HepG2 (cell line): ENCODE data around the gene NAGA. TPM values are rescaled to one million over a fixed set of nuclear protein-coding genes. Genes with fewer than 3 reads are reported as not detected.

Experiments used
- ATF7-NPFF ChIP-seq: sonication (generic); formaldehyde crosslinking; IDR thresholded peaks from 2 replicates; pipeline ENCODE4 v1.8.1; 2023; ENCODE audit warnings: mild to moderate bottlenecking, low read depth, missing genetic modification reagents, moderate library complexity
- EP300 ChIP-seq, 3 experiments: sonication (generic) in 1 of 3; formaldehyde crosslinking in 1 of 3; IDR thresholded peaks; 2 replicates each; pipeline versions ENCODE4 v1.5.1 to v1.6.1; 2011 to 2020; ENCODE audit warnings: low read depth in 2 of 3, low read length in 2 of 3, borderline replicate concordance in 1 of 3, improper control_type of control experiment in 1 of 3, mild to moderate bottlenecking in 1 of 3, missing genetic modification reagents in 1 of 3, moderate library complexity in 1 of 3
- FOXO1 ChIP-seq: sonication (generic); formaldehyde crosslinking; IDR thresholded peaks from 2 replicates; pipeline ENCODE4 v1.4.0; 2020; ENCODE audit warnings: missing genetic modification reagents
- HMG20A ChIP-seq: IDR thresholded peaks from 2 replicates; pipeline ENCODE4 v1.6.1; 2016; ENCODE audit warnings: borderline replicate concordance
- MTF1 ChIP-seq: sonication (generic); formaldehyde crosslinking; IDR thresholded peaks from 2 replicates; pipeline ENCODE4 v1.5.0; 2020; ENCODE audit warnings: missing genetic modification reagents
- ONECUT2 ChIP-seq: sonication (generic); formaldehyde crosslinking; IDR thresholded peaks from 2 replicates; pipeline ENCODE4 v1.4.0; 2020; ENCODE audit warnings: missing genetic modification reagents
- RARG ChIP-seq: sonication (generic); formaldehyde crosslinking; IDR thresholded peaks from 2 replicates; pipeline ENCODE4 v1.4.0; 2020; ENCODE audit warnings: low read depth, mild to moderate bottlenecking, missing genetic modification reagents
- TP53 ChIP-seq: sonication (generic); formaldehyde crosslinking; conservative IDR thresholded peaks from 2 replicates; pipeline ENCODE4 v1.4.0; 2020; ENCODE audit warnings: missing genetic modification reagents
- ZKSCAN8 ChIP-seq: IDR thresholded peaks from 2 replicates; pipeline ENCODE4 v1.6.1; 2016; ENCODE audit warnings: borderline replicate concordance, missing genetic modification reagents, missing compliant biosample characterization
- ZNF160 ChIP-seq: sonication (generic); formaldehyde crosslinking; IDR thresholded peaks from 2 replicates; pipeline ENCODE4 v1.8.0; 2022; ENCODE audit warnings: mild to moderate bottlenecking, inconsistent platforms, missing genetic modification reagents
- ZNF329 ChIP-seq: sonication (generic); formaldehyde crosslinking; IDR thresholded peaks from 2 replicates; pipeline ENCODE4 v1.9.0; 2021; ENCODE audit warnings: low read depth, mild to moderate bottlenecking, missing genetic modification reagents
- ZNF556 ChIP-seq: sonication (generic); formaldehyde crosslinking; IDR thresholded peaks from 2 replicates; pipeline ENCODE4 v1.4.0; 2020; ENCODE audit warnings: mild to moderate bottlenecking, missing genetic modification reagents, borderline replicate concordance
- ZNF564 ChIP-seq: sonication (generic); formaldehyde crosslinking; IDR thresholded peaks from 2 replicates; pipeline ENCODE4 v1.8.1; 2023; ENCODE audit warnings: mild to moderate bottlenecking, missing genetic modification reagents
- ZNF709 ChIP-seq: sonication (generic); formaldehyde crosslinking; IDR thresholded peaks from 2 replicates; pipeline ENCODE4 v1.5.0; 2020; ENCODE audit warnings: mild to moderate bottlenecking, missing genetic modification reagents
- ZNF891 ChIP-seq: sonication (generic); formaldehyde crosslinking; IDR thresholded peaks from 2 replicates; pipeline ENCODE4 v1.5.0; 2020; ENCODE audit warnings: mild to moderate bottlenecking, missing genetic modification reagents
- polyA plus RNA-seq, 8 experiments: library from polyadenylated mRNA; depleted of rRNA in 3 of 8; stranded (reverse) in 7 of 8; unstranded in 1 of 8; fragments of >200 nt; fragmentation: Illumina TruSeq in 4 of 8; extraction: Trizol in 4 of 8; gene quantifications; 2 replicates each; pipeline versions ENCODE4 v1.2.1 to v1.2.3, GENCODE V29; 2011 to 2016; ENCODE audit warnings: low read depth in 4 of 8, missing spikeins in 1 of 8, mixed read lengths in 1 of 8; ENCODE audit not compliant: insufficient read depth in 1 of 8
- total RNA-seq, 5 experiments: library from RNA; depleted of rRNA; stranded (reverse); fragments of >200 nt; fragmentation: Illumina TruSeq; extraction: Trizol; gene quantifications; 2 replicates each; pipeline ENCODE4 v1.2.3, GENCODE V29; 2016; ENCODE audit warnings: low read depth in 1 of 5
- TF ChIP-seq, protein P1 (sequence below), 2 experiments: sonication (generic) in 1 of 2; formaldehyde crosslinking in 1 of 2; IDR thresholded peaks; 2 replicates each; pipeline versions ENCODE4 v1.5.1 to v1.6.1; 2011 to 2020; ENCODE audit warnings: borderline replicate concordance in 1 of 2, low read depth in 1 of 2, low read length in 1 of 2, mild to moderate bottlenecking in 1 of 2, missing genetic modification reagents in 1 of 2, moderate library complexity in 1 of 2
- TF ChIP-seq, protein P2 (sequence below): sonication (generic); formaldehyde crosslinking; IDR thresholded peaks from 2 replicates; pipeline ENCODE4 v1.5.1; 2020; ENCODE audit warnings: missing genetic modification reagents, mild to moderate bottlenecking, borderline replicate concordance
- TF ChIP-seq, protein P3 (sequence below): sonication (generic); formaldehyde crosslinking; IDR thresholded peaks from 2 replicates; pipeline ENCODE4 v1.4.0; 2020; ENCODE audit warnings: missing genetic modification reagents
- TF ChIP-seq, protein P4 (sequence below): sonication (generic); formaldehyde crosslinking; IDR thresholded peaks from 2 replicates; pipeline ENCODE4 v1.8.1; 2023; ENCODE audit warnings: mild to moderate bottlenecking, missing genetic modification reagents, borderline replicate concordance

NAGA gene
- total and polyA plus RNA-seq, 2 of the 13 experiments (the other 11 are each of a cell fraction or from before 2014, with no cell fraction given): 15.1 to 23.4 TPM

DNA sequence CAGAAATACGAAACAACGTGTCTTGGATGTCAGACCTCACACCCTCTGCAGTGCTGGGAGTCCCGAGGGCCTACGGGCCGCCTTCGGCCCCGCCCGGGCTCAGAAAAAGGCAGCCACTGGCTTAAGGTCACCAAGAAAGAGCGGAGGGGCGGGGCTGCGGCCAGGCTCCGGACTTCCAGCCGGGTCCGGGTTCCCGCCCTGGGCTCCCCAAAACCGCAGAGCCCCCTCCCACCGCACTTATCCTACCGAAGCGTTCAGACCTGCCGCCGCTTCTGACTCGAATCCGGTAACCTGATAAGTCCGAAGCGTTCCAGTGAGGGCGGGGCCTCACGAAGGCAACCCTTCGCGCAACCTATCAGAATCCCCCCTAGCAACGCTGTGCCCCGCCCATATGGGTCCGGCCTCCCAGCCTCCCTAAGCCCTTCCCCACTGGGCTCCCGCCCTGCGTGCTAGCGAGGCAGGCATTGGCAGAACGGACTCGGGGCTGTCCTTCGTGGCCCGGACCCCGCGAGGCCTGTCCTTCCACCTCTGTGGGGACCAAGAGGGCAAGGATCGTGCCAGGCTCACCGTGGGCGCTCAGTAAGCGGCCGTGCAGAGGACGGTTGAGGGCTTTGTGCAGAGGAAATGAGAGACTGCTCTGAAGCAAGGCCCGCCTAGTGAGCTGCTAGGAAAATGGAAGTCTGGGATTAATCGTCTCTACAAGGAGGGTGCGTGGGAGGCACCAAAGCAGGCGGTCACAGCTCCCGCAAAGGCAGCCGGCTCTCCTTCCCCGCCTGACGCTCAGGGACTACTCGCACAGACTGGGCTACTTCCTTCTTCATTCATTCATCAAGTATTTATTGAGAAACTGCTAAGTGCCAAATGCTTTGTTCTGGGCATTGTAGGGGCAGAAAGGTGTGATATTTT, at the start of gene NAGA (continued):
- TF ChIP-seq ATF7-NPFF (CRISPR knock-in tag) (no peak), FOXO1 (peak; percentile 47; the same call in 1 of the 2 replicates), ONECUT2 (CRISPR knock-in tag) (no peak), ZNF891 (CRISPR knock-in tag) (no peak), ZNF709 (CRISPR knock-in tag) (no peak; the same call in 1 of the 2 replicates), TP53 (0 out of 2 replicates have a peak, but pooled peaks have one; percentile 55), ZNF160 (CRISPR knock-in tag) (peak; percentile 62; the same call in 1 of the 2 replicates), ZNF564 (peak; percentile 84; the same call in 1 of the 2 replicates), RARG (CRISPR knock-in tag) (no peak), ZNF329 (CRISPR knock-in tag) (no peak), ZNF556 (CRISPR knock-in tag) (peak; percentile 62; the same call in 1 of the 2 replicates), MTF1 (CRISPR knock-in tag) (no peak), ZKSCAN8 (CRISPR knock-in tag) (0 out of 2 replicates have a peak, but pooled peaks have one; percentile 30), EP300 (IDR thresholded peaks at IDR 0.05; ENCODE audit: low read depth in 2 of 2, low read length in 2 of 2) (no peak), EP300 (CRISPR knock-in tag; IDR thresholded peaks at IDR 0.05; ENCODE audit: borderline replicate concordance) (no peak; the same call in 1 of the 2 replicates), HMG20A (peak; percentile 37; the same call in 1 of the 2 replicates)
- TF ChIP-seq, protein P1, sequence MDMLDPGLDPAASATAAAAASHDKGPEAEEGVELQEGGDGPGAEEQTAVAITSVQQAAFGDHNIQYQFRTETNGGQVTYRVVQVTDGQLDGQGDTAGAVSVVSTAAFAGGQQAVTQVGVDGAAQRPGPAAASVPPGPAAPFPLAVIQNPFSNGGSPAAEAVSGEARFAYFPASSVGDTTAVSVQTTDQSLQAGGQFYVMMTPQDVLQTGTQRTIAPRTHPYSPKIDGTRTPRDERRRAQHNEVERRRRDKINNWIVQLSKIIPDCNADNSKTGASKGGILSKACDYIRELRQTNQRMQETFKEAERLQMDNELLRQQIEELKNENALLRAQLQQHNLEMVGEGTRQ (IDR thresholded peaks at IDR 0.05; ENCODE audit: low read depth, low read length): no peak
- TF ChIP-seq, protein P1 (CRISPR knock-in tag; IDR thresholded peaks at IDR 0.05; ENCODE audit: borderline replicate concordance): no peak
- TF ChIP-seq, protein P2, sequence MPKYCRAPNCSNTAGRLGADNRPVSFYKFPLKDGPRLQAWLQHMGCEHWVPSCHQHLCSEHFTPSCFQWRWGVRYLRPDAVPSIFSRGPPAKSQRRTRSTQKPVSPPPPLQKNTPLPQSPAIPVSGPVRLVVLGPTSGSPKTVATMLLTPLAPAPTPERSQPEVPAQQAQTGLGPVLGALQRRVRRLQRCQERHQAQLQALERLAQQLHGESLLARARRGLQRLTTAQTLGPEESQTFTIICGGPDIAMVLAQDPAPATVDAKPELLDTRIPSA: no peak; the same call in 1 of the 2 replicates
- TF ChIP-seq, protein P3, sequence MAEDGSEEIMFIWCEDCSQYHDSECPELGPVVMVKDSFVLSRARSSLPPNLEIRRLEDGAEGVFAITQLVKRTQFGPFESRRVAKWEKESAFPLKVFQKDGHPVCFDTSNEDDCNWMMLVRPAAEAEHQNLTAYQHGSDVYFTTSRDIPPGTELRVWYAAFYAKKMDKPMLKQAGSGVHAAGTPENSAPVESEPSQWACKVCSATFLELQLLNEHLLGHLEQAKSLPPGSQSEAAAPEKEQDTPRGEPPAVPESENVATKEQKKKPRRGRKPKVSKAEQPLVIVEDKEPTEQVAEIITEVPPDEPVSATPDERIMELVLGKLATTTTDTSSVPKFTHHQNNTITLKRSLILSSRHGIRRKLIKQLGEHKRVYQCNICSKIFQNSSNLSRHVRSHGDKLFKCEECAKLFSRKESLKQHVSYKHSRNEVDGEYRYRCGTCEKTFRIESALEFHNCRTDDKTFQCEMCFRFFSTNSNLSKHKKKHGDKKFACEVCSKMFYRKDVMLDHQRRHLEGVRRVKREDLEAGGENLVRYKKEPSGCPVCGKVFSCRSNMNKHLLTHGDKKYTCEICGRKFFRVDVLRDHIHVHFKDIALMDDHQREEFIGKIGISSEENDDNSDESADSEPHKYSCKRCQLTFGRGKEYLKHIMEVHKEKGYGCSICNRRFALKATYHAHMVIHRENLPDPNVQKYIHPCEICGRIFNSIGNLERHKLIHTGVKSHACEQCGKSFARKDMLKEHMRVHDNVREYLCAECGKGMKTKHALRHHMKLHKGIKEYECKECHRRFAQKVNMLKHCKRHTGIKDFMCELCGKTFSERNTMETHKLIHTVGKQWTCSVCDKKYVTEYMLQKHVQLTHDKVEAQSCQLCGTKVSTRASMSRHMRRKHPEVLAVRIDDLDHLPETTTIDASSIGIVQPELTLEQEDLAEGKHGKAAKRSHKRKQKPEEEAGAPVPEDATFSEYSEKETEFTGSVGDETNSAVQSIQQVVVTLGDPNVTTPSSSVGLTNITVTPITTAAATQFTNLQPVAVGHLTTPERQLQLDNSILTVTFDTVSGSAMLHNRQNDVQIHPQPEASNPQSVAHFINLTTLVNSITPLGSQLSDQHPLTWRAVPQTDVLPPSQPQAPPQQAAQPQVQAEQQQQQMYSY (CRISPR knock-in tag): peak; percentile 53; the same call in 1 of the 2 replicates
- TF ChIP-seq, protein P4, sequence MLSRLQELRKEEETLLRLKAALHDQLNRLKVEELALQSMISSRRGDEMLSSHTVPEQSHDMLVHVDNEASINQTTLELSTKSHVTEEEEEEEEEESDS (CRISPR knock-in tag): peak; percentile 52; the same call in 1 of the 2 replicates
